Measurements from ENCODE around the gene MFGE8.

The MFGE8 gene

GRCh38 chr15:88866295-88866881, 46.8 kb downstream of the MFGE8 start:
- no peak for DNase-seq

GRCh38 chr15:88865498-88866099, 47.6 kb downstream of the MFGE8 start:
- DNase-seq, result no peak

- DNase-seq, result no peak
Observed at GRCh38 chr15:88864861-88865497, 48.2 kb downstream of the MFGE8 start.

GRCh38 chr15:88863412-88863811, 49.8 kb downstream of the MFGE8 start:
- DNase-seq, result no peak

GRCh38 chr15:88860212-88860611, 53.0 kb downstream of the MFGE8 start:
- DNase-seq, result no peak

GRCh38 chr15:88859550-88859949, 53.6 kb downstream of the MFGE8 start:
- no peak for DNase-seq

GRCh38 chr15:88858934-88859333, 54.2 kb downstream of the MFGE8 start:
- no peak for DNase-seq

- DNase-seq, result no peak
Observed at GRCh38 chr15:88852476-88852875, 60.7 kb downstream of the MFGE8 start.

- DNase-seq, result no peak
Observed at GRCh38 chr15:88849376-88850072, 63.7 kb downstream of the MFGE8 start.
